HG03066 (cell line): ENCODE measurements around the gene FAM50B.

Experiments used
- ATAC-seq: cut with Tn5 transposase; IDR thresholded peaks from one replicate; pipeline ENCODE4 v1.9.1; 2021; ENCODE audit warnings: low read depth; ENCODE audit not compliant: unreplicated experiment

The FAM50B gene

DNA sequence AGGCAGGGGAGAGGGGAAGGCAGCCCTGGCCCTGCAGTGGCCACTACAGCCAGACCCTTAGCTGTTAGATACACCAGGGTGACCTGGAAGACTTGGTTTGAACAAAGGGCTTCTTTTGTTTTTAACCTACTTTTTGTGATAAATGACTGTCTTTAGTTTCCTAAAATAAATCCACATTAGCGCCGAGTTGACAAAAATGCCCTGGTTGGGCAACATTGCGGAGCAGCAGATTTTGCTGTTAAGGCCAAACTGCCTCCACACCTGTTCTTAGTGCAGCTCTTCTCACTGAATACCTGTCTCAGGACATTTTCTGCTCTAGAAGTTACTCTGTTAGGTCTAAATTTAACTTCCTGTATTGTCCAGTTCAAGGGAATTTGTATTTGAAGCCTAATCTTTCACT, 42.7 kb downstream of the FAM50B start:
- no peak for ATAC-seq

DNA sequence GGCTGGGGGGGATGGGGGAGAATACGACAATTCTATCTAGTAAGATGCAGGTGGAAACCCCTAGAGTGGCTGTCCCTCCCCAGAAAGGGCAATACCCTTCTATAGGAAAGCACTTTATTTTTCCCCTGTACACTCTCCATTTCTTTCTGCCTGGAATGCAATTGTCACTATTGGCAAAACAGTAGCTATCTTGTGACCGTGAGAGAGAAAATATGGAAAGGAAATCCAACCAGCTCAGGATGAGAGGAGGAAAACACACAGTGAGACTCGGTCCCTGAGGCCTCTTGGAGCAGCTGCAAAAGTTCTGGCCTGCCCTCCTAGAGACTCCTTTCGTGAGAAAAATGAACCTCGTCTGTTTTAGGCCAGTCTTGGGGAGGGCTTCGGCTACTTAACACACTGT, 43.4 kb downstream of the FAM50B start:
- no peak for ATAC-seq

DNA sequence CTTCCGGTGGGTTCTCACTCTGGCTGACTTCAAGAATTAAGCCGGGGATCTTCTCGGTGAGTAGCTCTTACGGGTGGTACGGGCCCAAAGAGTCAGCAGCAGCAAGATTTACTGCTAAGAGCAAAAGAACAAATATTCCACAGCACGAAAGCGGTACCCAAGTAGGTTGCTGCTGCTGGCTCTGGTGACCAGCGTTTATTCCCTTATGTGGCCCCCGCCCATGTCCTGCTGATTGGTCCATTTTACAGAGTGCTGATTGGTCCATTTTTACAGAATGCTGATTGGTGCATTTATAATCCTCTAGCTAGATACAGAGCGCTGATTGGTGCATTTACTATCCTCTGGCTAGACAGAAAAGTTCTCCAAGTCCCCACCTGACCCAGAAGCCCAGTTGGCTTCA, 44.3 kb downstream of the FAM50B start:
- ATAC-seq = no peak

DNA sequence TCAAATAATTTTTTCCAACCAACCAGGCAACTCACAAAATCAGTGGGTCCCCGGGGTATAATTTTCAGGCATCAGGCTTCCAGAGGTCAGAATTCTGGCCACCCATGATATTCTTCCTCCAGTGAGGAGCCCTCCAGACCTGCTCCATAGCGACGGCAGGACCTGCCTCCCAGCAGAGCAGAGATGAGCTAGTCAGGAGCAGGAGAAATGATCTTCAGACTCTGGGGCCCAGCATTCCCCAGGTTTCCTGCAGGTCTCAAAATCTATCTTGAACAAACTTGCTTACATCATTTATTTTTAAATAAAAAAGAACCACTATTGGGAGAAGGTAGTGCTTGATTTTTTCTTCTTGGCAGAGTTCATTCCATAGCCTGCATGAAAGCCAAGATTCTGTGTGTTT, 44.7 kb downstream of the FAM50B start:
- ATAC-seq = no peak

DNA sequence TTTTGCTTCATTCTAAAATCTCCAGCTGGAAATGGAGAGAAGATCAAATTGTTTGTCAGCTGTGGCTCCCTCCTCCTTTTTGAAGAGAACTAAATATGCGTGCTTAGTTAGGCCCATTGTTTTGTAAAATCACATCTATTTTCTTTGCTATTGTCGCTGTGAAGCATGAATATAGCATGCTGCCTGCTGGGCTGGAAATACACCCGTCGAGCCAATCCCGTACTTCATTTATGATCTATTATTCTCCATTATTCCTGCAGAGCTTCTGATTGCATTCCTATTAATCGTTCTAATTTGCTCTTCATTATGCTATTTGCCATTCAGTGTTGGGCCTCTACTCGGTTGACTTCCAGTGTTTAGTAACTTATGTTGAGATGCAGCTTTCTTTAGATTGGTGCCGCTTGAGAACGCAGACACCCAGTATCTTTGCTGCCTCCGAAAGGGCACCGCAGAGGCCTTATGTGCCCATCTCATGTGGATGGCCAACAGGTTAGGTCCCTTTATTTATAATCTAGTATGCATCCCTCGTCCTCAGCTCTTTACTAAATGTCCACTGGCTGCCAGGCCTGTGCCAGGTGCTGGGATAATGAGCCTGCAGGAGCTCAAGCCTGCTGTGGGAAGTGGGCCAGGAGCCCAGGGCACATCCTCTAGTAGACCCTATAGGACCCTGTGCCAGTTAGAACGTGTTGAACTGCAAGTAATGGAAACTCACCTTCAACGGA, 45.6 kb downstream of the FAM50B start:
- ATAC-seq = no peak

DNA sequence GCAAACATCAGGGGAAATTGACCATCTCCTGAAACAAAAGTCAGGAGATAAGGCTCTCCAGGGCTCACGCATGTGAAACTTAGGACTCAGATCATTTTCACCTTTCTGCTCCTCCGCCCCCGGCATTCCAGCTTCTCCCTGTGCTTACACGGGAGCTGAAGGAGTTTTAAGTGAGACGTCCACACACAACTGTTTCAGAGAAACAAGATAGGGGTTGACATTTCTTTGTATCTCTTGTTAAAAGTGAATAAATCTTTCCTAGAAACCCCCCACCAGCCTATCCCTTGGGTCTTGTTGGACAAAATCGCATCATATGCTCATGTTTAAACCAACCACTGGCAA, 46.1 kb downstream of the FAM50B start:
- no peak for ATAC-seq

DNA sequence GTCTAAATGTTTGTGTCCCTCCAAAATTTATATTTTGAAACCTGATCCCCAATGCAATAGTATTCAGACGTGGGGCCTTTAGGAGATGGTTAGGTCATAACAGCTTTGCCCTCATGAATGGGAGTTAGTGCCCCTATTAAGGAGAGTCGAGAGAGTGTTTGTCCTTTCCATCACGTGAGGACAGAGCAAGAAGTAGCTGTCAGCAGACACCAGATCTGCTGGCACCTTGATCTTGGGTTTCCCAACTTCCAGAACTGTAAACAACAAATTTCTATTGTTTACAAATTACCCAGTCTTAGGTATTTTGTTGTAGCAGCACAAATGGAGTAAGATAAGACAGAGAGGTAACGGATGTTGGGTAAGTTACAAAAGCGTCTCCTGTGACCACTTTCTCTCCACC, 46.6 kb downstream of the FAM50B start:
- ATAC-seq = no peak

DNA sequence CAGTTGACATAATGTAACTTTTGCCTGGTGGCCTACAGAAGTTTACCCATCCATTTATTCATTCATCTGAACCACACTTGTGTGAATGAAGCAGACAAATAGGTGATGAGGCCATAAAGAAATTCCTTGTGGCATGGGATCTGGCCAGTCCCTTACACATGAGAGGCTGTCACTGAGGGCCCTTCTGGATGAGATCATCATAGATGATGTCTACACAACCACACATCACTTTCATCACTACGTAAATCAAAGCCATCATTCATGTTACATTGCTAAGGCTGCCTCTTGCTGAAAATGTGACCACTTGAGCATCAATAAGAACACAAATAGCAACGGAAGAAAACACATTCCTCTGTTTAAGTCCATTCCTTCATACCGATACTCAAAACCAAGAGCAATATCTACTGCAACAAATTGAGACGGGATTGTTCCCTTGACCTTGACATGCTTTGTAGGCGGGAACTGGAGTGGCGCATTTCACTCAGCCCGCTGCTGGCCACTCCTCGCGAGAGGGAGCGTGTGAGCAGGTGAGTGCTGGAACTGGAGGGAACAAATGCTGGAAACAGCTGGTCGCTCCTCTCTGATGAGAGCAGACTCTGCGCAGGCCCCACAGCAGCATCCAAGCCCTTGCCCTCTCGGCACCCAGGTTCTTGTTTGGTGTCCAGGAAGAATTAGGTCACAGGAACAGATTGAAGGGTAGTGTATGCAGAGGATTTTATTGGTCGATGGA, 49.3 kb downstream of the FAM50B start:
- no peak for ATAC-seq

DNA sequence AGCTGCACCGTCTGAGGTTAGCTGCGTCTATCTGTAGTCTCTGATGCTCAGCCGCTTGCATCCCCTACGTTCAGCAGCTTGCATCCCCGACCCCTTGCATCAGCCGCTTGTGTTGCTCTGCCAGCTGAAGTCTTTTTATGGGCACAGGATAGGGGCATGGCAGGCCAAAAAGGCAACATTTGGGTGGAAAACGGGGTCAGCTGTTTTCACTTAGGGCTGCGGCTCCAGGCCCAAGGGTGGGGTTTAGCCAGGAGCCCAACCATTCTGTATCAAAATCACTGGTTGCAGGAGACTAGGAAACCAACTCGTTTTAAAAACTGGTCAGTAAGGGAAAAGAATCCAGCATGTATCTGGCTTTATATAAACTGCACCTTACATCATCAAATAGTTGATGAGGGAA, 49.9 kb downstream of the FAM50B start:
- ATAC-seq = no peak

DNA sequence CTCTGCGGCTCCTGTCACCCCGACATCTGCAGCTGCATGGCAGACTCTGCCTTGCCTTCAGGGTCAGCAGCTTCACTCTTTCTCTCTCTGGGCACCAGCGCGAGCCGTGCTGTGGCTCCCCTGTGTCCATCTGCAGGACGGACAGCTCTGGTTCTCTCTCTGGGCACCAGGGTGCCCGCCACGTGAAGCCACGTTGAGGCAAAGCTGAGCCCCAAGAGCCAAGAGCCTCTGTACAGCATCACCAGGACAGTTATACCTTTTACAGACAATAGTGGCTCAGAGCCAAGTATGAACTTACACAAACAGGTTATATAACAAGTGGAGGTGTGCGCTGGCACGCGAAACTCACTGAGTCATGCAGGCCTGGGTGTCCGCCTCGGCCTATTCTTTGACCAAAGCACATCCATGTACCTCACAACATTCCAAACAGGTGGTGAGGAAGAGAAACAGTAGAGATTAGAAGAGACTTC, 50.8 kb downstream of the FAM50B start:
- ATAC-seq = no peak
